ENCODE measurements around the gene EVI5. TPM values are rescaled to one million over a fixed set of nuclear protein-coding genes. Genes with fewer than 3 reads are reported as not detected.

Gene EVI5
- total and polyA plus RNA-seq, 2 experiments from 2014 or later: 16.5 to 20.0 TPM

GRCh38 chr1:92764116-92764515 is 20.8 kb downstream of the EVI5 start:
- Histone ChIP-seq H3K27me3 (replicated peaks; ENCODE audit: insufficient read depth) (no peaks in the 10 kb centered on the region), H3K4me1 (ENCODE audit: insufficient read depth) (peaks cover 7% of the 10 kb centered on the region), H4K20me1 (ENCODE audit: insufficient read depth) (no peaks in the 10 kb centered on the region), H3K9me2 (ENCODE audit: insufficient read depth) (no peaks in the 10 kb centered on the region), H3K36me3 (ENCODE audit: low read depth) (no peaks in the 10 kb centered on the region), H3K27ac (no peak overlapping the region), H3K4me2 (ENCODE audit: unreplicated experiment) (no peak overlapping the region), H3K9ac (no peak overlapping the region), H2AFZ (no peak overlapping the region), H3F3A (ENCODE audit: insufficient read depth) (no peaks in the 10 kb centered on the region), H3K4me3 (no peak overlapping the region), H3K9me3 (ENCODE audit: low read depth) (no peaks in the 10 kb centered on the region), H3K79me2 (ENCODE audit: insufficient read depth) (peaks cover 92% of the 10 kb centered on the region)
- 95 to 96% methylated on average over 3 of the region's 3 CpGs for WGBS, 2 experiments (ENCODE audit: low coverage in 1 of 2, low lambda C conversion rate in 2 of 2, missing lambda C conversion rate in 2 of 2)
- DNase-seq: no peak
- in situ Hi-C loops (cut with MboI): no loop called here
- no peak for TF ChIP-seq EZH2phosphoT487 (IDR thresholded peaks at IDR 0.05; ENCODE audit: insufficient read depth, low read depth)
- no peak for TF ChIP-seq EZH2 (IDR thresholded peaks at IDR 0.05; ENCODE audit: insufficient read depth, poor library complexity, severe bottlenecking)

DNA sequence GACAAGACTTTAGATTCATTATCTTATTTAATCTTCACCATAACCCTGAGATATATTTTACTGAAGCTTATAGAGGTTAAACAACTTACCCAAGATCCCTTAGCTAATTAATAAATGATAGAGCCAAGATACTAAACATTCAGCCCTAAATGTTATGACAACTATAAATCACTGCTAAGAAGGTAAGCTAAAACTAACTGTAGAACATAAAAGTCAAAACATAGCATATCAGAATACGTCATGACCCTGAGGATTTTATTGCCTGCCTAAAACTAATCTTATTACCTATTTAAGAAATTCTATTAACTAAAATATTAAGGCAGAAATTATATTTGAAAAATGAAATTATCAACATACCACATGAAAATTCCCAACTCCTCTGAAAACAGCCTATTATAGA is 22.6 kb downstream of the EVI5 start:
- WGBS, 2 experiments (ENCODE audit: low coverage in 1 of 2, low lambda C conversion rate in 2 of 2, missing lambda C conversion rate in 2 of 2): 90 to 97% methylated on average over 1 of the region's 1 CpG

GRCh38 chr1:92759361-92759760 is 25.5 kb downstream of the EVI5 start:
- in situ Hi-C loops (cut with MboI): no loop called here
- H4K20me1 ChIP-seq (ENCODE audit: insufficient read depth): no peaks in the 10 kb centered on the region
- H3K27me3 ChIP-seq (replicated peaks; ENCODE audit: insufficient read depth): no peaks in the 10 kb centered on the region
- H3K4me1 ChIP-seq (ENCODE audit: insufficient read depth): peaks cover 33% of the 10 kb centered on the region
- H3K4me3 ChIP-seq: no peak overlapping the region
- WGBS, 2 experiments (ENCODE audit: low coverage in 1 of 2, low lambda C conversion rate in 2 of 2, missing lambda C conversion rate in 2 of 2): 85 to 88% methylated on average over 1 of the region's 1 CpG
- H3K4me2 ChIP-seq (ENCODE audit: unreplicated experiment): peak overlapping the region; percentile 46
- peaks cover 25% of the 10 kb centered on the region for H3F3A ChIP-seq (ENCODE audit: insufficient read depth)
- no peak overlapping the region for H3K27ac ChIP-seq
- H3K9me3 ChIP-seq (ENCODE audit: low read depth): no peaks in the 10 kb centered on the region
- H3K79me2 ChIP-seq (ENCODE audit: insufficient read depth): peaks cover 79% of the 10 kb centered on the region
- H2AFZ ChIP-seq: no peak overlapping the region
- peak; percentile 58 for DNase-seq
- H3K9ac ChIP-seq: no peak overlapping the region
- no peak for TF ChIP-seq EZH2 (IDR thresholded peaks at IDR 0.05; ENCODE audit: insufficient read depth, poor library complexity, severe bottlenecking)
- H3K36me3 ChIP-seq (ENCODE audit: low read depth): no peaks in the 10 kb centered on the region
- H3K9me2 ChIP-seq (ENCODE audit: insufficient read depth): no peaks in the 10 kb centered on the region

More for the DNA sequence above, 22.6 kb downstream of the EVI5 start:
- DNase-seq: no peak
- peaks cover 10% of the 10 kb centered on the region for H3K4me1 ChIP-seq (ENCODE audit: insufficient read depth)
- peaks cover 92% of the 10 kb centered on the region for H3K79me2 ChIP-seq (ENCODE audit: insufficient read depth)
- in situ Hi-C loops (cut with MboI): no loop called here
- no peaks in the 10 kb centered on the region for H3K9me3 ChIP-seq (ENCODE audit: low read depth)
- TF ChIP-seq EZH2phosphoT487 (IDR thresholded peaks at IDR 0.05; ENCODE audit: insufficient read depth, low read depth): no peak
- TF ChIP-seq EZH2 (IDR thresholded peaks at IDR 0.05; ENCODE audit: insufficient read depth, poor library complexity, severe bottlenecking): no peak
- H3K27ac ChIP-seq: no peak overlapping the region
- no peak overlapping the region for H3K4me2 ChIP-seq (ENCODE audit: unreplicated experiment)
- H3K36me3 ChIP-seq (ENCODE audit: low read depth): no peaks in the 10 kb centered on the region
- H2AFZ ChIP-seq: no peak overlapping the region
- H3F3A ChIP-seq (ENCODE audit: insufficient read depth): no peaks in the 10 kb centered on the region
- no peaks in the 10 kb centered on the region for H3K9me2 ChIP-seq (ENCODE audit: insufficient read depth)
- H3K4me3 ChIP-seq: no peak overlapping the region
- H3K9ac ChIP-seq: no peak overlapping the region
- H4K20me1 ChIP-seq (ENCODE audit: insufficient read depth): no peaks in the 10 kb centered on the region
- no peaks in the 10 kb centered on the region for H3K27me3 ChIP-seq (replicated peaks; ENCODE audit: insufficient read depth)

DNA sequence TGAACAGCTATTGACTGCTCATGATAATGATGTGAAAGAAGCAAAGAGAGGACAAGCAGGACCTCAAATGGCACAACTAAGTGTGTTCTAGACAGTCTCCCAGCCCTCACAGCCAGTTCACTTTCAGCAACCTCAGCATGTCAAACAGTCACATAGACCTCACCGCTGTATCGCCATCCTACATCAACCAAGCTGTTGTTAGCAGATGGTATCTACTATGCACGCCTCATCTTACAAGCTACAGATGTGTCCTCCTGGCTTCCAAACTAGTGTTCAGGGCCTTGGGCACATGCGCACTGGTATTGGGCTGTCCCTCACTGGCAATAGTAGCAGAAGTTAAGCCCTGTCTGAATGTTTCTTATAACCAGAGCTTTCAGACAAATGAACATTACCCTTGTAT is 28.4 kb downstream of the EVI5 start:
- Histone ChIP-seq H3K9me3 (ENCODE audit: low read depth) (no peaks in the 10 kb centered on the region), H4K20me1 (ENCODE audit: insufficient read depth) (no peaks in the 10 kb centered on the region), H3K4me3 (no peak overlapping the region), H2AFZ (peak overlapping the region; percentile 31), H3K9ac (peak overlapping the region; percentile 65; the same call in 1 of the 2 replicates), H3K9me2 (ENCODE audit: insufficient read depth) (no peaks in the 10 kb centered on the region), H3K4me1 (ENCODE audit: insufficient read depth) (peaks cover 56% of the 10 kb centered on the region), H3K36me3 (ENCODE audit: low read depth) (no peaks in the 10 kb centered on the region), H3F3A (ENCODE audit: insufficient read depth) (peaks cover 49% of the 10 kb centered on the region), H3K27ac (peak overlapping the region; percentile 84), H3K27me3 (replicated peaks; ENCODE audit: insufficient read depth) (no peaks in the 10 kb centered on the region), H3K4me2 (ENCODE audit: unreplicated experiment) (peak overlapping the region; percentile 48), H3K79me2 (ENCODE audit: insufficient read depth) (peaks cover 61% of the 10 kb centered on the region)
- 35 to 41% methylated on average over 4 of the region's 4 CpGs for WGBS, 2 experiments (ENCODE audit: low coverage in 1 of 2, low lambda C conversion rate in 2 of 2, missing lambda C conversion rate in 2 of 2)
- TF ChIP-seq EZH2phosphoT487 (IDR thresholded peaks at IDR 0.05; ENCODE audit: insufficient read depth, low read depth) (no peak), EZH2 (IDR thresholded peaks at IDR 0.05; ENCODE audit: insufficient read depth, poor library complexity, severe bottlenecking) (no peak)
- DNase-seq: peak; percentile 42
- in situ Hi-C loops (cut with MboI): no loop called here

All from GM23248 (cell line).